ENCODE results near the gene RANBP2.

The RANBP2 gene

GRCh38 chr2:108833219-108833618 is 113.9 kb downstream of the RANBP2 start:
- DNase-seq (ENCODE audit: low read depth, low spot score) = no peak
- H3K27ac ChIP-seq = no peak overlapping the region

GRCh38 chr2:108834620-108835019 is 115.3 kb downstream of the RANBP2 start:
- no peak overlapping the region for H3K27ac ChIP-seq
- no peak for DNase-seq (ENCODE audit: low read depth, low spot score)

DNA sequence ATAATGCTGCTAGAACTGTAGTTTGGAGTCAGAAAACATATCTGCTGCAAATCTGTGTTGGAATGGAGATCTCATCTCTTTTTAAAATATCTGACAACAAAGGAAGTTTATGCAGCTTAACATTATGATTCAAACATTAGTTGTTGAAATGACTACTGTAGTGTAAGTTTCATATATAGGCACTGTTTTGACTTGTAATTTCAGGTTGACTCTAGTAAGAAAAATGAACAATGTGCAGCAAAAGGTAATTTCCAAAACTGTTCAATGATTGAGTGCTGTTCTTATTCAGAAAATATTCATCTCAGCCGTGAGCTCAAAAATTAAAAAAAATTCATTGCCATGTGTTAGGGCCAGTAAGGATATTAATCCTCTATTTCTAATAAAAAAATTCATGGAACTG is 115.8 kb downstream of the RANBP2 start:
- no peak overlapping the region for H3K27ac ChIP-seq
- no peak for DNase-seq (ENCODE audit: low read depth, low spot score)

Measured in epithelial cell of prostate (primary cell).